Prostate gland (tissue), 2 donors: Measurements from ENCODE around the gene AKT3. TPM values are rescaled to one million over a fixed set of nuclear protein-coding genes. Genes with fewer than 3 reads are reported as not detected.

Experiments
- DNase-seq: peaks from one replicate; pipeline ENCODE4 v3.0.0-alpha.2; 2019; ENCODE audit warnings: low spot score
- H3K27ac ChIP-seq, 2 donors: fragments of 200-600 bp; sonication (generic); 2 replicates each; pipeline ENCODE4 v1.5.1; 2017 to 2019
- H3K27me3 ChIP-seq: fragments of 200-600 bp; sonication (generic); replicated peaks from 2 replicates; pipeline ENCODE4 v1.5.1; 2019; ENCODE audit not compliant: insufficient read depth
- H3K36me3 ChIP-seq, 2 donors: fragments of 200-600 bp; sonication (generic); 1 replicate in 1 of 2; 2 replicates in 1 of 2; pipeline versions ENCODE4 v1.5.1 to v1.8.1; 2017 to 2019
- H3K4me1 ChIP-seq: fragments of 200-600 bp; sonication (generic); replicated peaks from 2 replicates; pipeline ENCODE4 v1.5.1; 2019
- H3K4me3 ChIP-seq, 2 donors: fragments of 200-600 bp; sonication (generic); 2 replicates each; pipeline ENCODE4 v1.5.1; 2017 to 2019
- H3K9me3 ChIP-seq: fragments of 200-600 bp; sonication (generic); 2 replicates; pipeline ENCODE4 v1.5.1; 2017
- CTCF ChIP-seq, 4 experiments: fragments of 200-600 bp in 2 of 4; fragments of 450-650 bp in 2 of 4; sonication (generic) in 2 of 4; IDR thresholded peaks; 1 replicate in 3 of 4; 2 replicates in 1 of 4; pipeline ENCODE4 v1.5.1; 2016 to 2019; ENCODE audit warnings: antibody characterized with exemption in 4 of 4, mild to moderate bottlenecking in 2 of 4, moderate library complexity in 2 of 4
- POLR2A ChIP-seq: fragments of 450-650 bp; IDR thresholded peaks from one replicate; pipeline ENCODE4 v1.6.1; 2016; ENCODE audit warnings: antibody characterized with exemption, mild to moderate bottlenecking
- POLR2AphosphoS5 ChIP-seq: sonication (generic); formaldehyde crosslinking; IDR thresholded peaks from one replicate; pipeline ENCODE4 v1.6.1; 2017; ENCODE audit warnings: antibody characterized with exemption
- WGBS: methylation state at CpG from one replicate; pipeline ENCODE4 v1.1.5; 2018; 5-methylcytosine and 5-hydroxymethylcytosine counted together
- intact Hi-C: fragments of 100-400 bp; cut with DNase I; formaldehyde crosslinking; loops from one replicate; pipeline ENCODE4 v1.14.2; 2022
- total RNA-seq, 2 donors: library from RNA; depleted of rRNA; stranded (reverse); fragments of >200 nt; gene quantifications; one replicate each; pipeline ENCODE4 v1.1.0, GENCODE V29; 2016

AKT3 gene
- total RNA-seq, 2 donors from 2014 or later: 40.7 to 62.7 TPM

DNA sequence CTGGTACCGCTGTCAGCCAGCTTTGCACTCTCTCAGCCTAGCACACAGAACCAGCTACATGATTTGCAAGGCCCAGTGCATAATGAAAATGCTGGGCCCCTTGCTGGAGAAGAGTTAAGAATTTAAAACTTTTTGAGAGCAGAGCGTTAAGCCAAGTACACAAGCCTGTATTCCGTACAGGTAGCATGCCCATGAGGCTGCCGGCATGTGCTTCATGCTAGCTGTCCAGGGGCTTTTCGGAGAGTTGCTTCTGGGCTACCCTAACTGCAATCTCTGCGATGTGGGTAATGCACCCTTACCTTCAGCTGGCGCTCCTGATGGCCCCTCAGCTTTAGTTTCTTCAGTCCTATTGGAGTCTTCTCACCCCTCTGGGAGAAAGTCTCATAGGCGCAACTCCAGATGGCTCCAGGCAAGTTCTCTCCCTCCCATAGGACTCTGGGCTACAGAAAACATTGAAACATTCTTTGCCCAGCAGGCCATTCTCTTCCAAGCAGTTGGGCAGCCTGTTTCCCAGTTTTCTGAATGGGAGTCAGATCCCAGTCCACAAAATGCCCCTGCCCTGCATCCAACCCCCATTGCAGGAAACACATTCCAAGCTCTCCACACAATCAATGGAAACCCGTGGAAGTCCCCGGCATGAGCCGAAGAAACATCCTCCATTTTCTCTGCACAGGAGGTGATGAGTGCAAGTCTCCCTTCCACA lies 5.7 kb upstream of the AKT3 start:
- TF ChIP-seq POLR2AphosphoS5: no peak
- TF ChIP-seq CTCF (IDR thresholded peaks at IDR 0.05): no peak
- TF ChIP-seq POLR2A: no peak
- Histone ChIP-seq H3K27me3 (no peaks in the 10 kb centered on the region), H3K4me1 (no peaks in the 10 kb centered on the region), H3K4me3 (no peak overlapping the region), H3K36me3 (no peaks in the 10 kb centered on the region), H3K9me3 (no peaks in the 10 kb centered on the region), H3K27ac (no peak overlapping the region)
- WGBS: 92% methylated on average over 11 of the region's 11 CpGs
- intact Hi-C loops: loop anchor here (10.0 kb wide), 2 partner anchors 359 to 371 kb away; no protein-coding TSS in a partner anchor
- DNase-seq: no peak

DNA sequence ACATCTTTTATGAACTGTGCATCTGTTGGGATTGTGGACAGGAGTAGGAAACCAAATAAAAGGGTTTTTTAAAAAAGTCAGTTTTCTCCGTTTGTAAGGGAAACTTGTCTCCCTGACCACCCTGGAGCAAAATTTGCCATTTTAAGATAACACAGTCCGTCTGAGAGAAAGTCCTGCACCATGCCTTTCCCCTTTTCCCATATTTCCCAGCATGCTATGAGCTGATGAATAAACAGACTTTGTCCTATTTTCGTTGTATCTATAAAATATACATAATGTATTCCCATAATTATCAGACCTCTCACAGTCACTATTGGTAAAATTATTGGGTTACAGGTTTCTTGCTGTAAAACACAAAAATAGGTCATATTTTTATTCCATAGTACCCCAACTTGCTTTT lies 1.7 kb upstream of the AKT3 start:
- H3K4me3 ChIP-seq: no peak overlapping the region
- DNase-seq: no peak
- no peak for TF ChIP-seq CTCF (IDR thresholded peaks at IDR 0.05)
- no peak for TF ChIP-seq POLR2A
- no peak for TF ChIP-seq POLR2AphosphoS5
- H3K4me1 ChIP-seq: no peaks in the 10 kb centered on the region
- no peaks in the 10 kb centered on the region for H3K27me3 ChIP-seq
- H3K27ac ChIP-seq: peak overlapping the region in 1 of 2 donors; percentile 99
- WGBS: 33% methylated on average over 3 of the region's 3 CpGs
- H3K9me3 ChIP-seq: no peaks in the 10 kb centered on the region
- H3K36me3 ChIP-seq: no peaks in the 10 kb centered on the region
- intact Hi-C loops: loop anchor here (10.0 kb wide), 2 partner anchors 363 to 367 kb away; no protein-coding TSS in a partner anchor

DNA sequence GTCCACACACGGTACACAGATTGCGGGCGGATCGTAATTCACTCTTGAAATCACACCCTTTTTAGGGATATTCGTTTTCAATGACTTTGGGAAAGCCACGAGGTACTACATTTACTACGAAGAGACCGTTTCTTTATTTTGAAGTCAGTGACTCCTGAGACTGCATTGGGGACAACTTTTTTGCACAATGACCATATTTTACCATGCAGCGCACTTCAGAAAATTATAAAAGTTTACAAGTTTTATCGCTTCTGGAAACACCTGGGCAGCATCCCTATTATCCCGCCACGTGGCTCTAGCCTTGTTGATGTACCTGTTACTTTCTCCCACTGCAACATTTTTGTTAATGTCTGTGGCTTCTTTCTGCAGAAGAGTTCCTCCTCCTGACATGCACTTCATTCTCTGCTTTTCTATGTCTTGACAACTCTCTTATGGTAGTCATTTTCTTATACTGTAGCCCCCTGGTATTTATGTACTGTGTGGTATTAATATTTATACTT lies 1.3 kb upstream of the AKT3 start:
- no peak for DNase-seq
- no peaks in the 10 kb centered on the region for H3K36me3 ChIP-seq
- H3K27ac ChIP-seq: peak overlapping the region; percentile 99
- 2% methylated on average over 12 of the region's 12 CpGs for WGBS
- no peaks in the 10 kb centered on the region for H3K9me3 ChIP-seq
- H3K4me3 ChIP-seq: peak overlapping the region; percentile 89 to 91
- TF ChIP-seq CTCF (IDR thresholded peaks at IDR 0.05) (no peak), POLR2AphosphoS5 (no peak), POLR2A (no peak)
- intact Hi-C loops: loop anchor here (10.0 kb wide), 2 partner anchors 363 to 367 kb away; no protein-coding TSS in a partner anchor
- H3K4me1 ChIP-seq: no peaks in the 10 kb centered on the region
- no peaks in the 10 kb centered on the region for H3K27me3 ChIP-seq

GRCh38 chr1:243850452-243851256 lies 611 bp upstream of the AKT3 start:
- H3K36me3 ChIP-seq: no peaks in the 10 kb centered on the region
- peak; percentile 77 for DNase-seq
- no peaks in the 10 kb centered on the region for H3K4me1 ChIP-seq
- no peaks in the 10 kb centered on the region for H3K9me3 ChIP-seq
- no peaks in the 10 kb centered on the region for H3K27me3 ChIP-seq
- H3K27ac ChIP-seq: peak overlapping the region; percentile 99
- WGBS: 0% methylated on average over 45 of the region's 92 CpGs
- intact Hi-C loops: loop anchor here (10.0 kb wide), 2 partner anchors 364 to 366 kb away; no protein-coding TSS in a partner anchor
- H3K4me3 ChIP-seq: peak overlapping the region; percentile 89 to 91
- TF ChIP-seq POLR2AphosphoS5: no peak
- TF ChIP-seq POLR2A: peak; percentile 69

DNA sequence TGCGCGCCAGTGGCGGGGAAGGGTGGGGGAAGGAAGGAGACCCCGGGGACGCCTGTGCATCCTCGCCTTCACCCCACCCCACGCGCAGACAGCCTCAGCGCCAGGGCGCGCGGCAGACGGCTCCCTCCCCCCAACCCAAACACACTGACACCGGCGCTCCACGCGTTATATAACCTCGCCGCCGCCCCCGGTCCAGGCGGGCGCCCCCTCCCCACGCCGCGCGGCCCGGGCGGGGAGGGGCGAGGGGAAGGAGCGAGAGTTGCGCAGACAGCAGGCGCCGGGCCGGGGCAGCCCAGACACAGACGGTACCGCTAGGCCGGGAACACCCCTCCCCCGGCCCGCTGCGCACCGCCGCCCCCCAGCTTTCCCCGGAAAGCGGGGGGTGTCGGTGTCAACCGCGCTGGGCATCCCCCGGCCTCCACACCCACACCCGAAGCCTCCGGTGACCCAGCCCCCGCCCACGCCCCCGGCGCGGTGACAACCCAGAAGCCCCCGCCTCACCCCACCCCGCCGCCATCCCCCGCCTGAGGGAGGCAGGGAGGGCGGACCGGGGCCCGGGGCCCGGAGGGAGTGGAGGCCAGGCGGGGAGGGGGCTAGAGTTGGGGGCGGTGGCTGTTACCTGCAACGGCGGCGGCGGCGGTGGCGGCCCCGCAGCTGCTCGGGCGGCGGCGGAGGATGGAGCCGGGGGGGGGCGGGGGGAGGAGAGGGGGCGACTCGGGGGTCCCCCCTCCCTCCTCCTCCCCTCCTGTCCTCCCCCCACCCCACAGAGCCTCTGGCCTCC lies 432 bp downstream of the AKT3 start:
- intact Hi-C loops: loop anchor here (2.0 to 10.0 kb wide), 6 partner anchors 57 to 605 kb away; partner anchors contain the start of gene ADSS2
- TF ChIP-seq POLR2A (no peak), POLR2AphosphoS5 (no peak), CTCF (IDR thresholded peaks at IDR 0.05) (no peak)
- peak overlapping the region; percentile 89 to 91 for H3K4me3 ChIP-seq
- no peaks in the 10 kb centered on the region for H3K9me3 ChIP-seq
- WGBS: 2% methylated on average over 65 of the region's 81 CpGs
- H3K27ac ChIP-seq: peak overlapping the region; percentile 99
- H3K4me1 ChIP-seq: no peaks in the 10 kb centered on the region
- no peaks in the 10 kb centered on the region for H3K27me3 ChIP-seq
- no peaks in the 10 kb centered on the region for H3K36me3 ChIP-seq
- peak; percentile 26 for DNase-seq
